NCI-H2107 treated with DMSO at 0.1 percent for 48 hours (cell line): ENCODE results near the gene FOXP2.
"Not testable (repeated sequence)": the region's sequence is repeated elsewhere in the genome, so short reads cannot be mapped to it uniquely, and the experiment has no call there.

Source experiments
- DNase-seq: peaks from one replicate; lab custom pipeline; 2025; ENCODE audit not compliant: unreplicated experiment; lab: John Stamatoyannopoulos, UW

FOXP2 gene

DNA sequence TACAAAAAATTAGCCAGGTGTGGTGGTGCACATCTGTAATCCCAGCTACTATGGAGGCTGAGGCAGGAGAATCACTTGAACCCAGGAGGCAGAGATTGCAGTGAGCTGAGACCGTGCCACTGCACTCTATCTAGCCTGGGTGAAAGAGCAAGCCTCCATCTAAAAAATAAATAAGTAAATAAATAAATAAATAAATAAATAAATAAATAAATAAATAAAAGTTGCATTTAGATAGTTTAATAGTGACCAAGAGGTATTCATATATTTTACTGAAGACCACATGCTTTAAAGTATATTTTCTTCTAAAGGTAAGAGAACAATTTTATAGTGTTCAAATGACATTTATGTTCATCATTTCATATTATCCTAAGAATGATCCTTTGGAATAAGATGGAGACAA, 82.9 kb downstream of the FOXP2 start:
- not testable (repeated sequence) for DNase-seq

DNA sequence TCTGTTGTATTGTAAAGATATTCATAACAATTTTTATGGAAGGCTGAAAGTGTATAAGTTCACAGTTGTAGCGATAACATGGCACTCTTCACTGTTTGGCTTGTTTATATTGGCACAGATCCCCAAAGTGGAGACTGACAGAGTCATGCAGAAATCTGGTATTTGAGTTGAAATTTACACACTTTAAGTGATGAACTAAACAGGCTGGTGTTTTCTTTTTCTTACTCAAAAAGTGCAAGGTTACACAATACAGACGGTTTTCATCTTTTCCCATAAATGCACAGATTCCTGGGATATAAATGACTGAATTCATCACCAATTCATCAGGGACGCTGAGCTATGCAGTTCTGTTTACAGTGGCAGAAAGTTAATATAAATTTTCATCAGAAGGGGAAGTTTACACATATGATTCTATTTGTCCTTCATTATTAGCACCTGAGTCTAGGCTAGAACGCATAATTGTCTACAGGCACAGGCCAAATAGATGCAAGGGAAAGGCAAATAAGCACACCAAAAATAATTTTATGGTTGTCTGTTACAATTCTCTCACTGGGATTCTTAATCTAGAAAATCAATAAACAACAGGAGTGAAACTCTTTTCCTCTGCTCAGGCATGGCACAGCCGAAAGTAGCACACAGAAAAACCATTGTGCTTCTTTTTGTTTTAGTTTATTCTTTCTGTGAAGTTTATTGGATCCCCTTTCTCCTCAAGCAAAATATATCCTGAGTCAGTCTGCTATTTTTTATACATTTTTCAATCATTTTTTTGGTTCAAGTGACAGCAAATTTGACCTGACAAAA, 88.0 kb downstream of the FOXP2 start:
- no peak for DNase-seq

DNA sequence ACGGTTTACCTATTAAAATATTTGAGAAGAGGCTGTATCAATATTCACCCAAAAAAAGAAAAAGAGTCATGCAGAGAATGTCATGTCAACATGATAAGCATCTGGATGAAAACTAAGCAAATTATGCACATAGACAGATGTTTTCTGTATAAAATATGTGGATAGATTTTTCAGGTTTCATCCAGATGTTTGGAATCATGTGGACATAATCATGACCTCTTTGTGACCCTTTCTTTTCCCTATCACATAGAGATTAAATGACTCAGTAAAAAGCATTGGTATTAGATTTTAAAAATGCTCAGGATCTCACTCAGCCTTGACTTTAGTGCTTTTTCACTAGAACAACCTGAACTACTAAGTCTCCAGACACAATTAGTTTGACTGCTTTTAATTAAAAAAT, 90.0 kb downstream of the FOXP2 start:
- no peak for DNase-seq

DNA sequence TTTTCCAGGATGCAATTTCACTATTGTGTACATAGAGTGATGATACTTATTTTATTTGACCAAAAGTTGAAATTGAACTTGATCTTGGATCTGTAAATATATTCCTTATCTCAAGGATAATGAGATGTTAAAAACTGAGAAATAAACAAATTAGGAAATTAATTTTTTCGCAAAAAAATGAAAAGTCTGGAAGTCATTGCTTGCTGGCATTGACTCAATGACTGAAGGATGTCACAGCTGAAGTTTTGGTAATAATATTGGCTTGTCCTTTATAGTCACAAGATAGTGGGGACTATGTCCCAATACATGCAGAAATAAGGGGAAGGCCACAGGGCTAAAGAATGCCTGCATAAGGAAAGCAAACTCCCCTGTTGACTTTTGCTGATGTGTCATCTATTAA, 92.8 kb downstream of the FOXP2 start:
- DNase-seq, result no peak

DNA sequence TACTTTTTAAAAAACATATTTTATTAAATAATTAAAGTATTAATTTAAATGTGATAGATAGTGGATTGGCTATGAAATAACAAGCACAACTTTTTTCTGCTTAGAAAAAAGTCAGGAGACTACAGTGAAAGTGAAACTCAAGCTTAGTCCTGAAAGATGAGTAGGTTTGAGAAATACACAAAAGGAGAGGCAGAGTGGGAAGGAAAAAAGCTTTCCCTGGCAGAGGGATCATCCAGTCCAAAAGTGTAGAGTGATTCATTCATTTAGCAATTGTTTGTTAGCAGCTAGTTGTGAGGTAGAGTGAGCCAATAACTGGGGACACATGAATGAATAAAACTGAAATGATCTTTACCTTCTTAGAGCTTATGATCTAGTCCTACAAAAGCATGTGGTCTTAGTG, 93.5 kb downstream of the FOXP2 start:
- DNase-seq, result no peak

DNA sequence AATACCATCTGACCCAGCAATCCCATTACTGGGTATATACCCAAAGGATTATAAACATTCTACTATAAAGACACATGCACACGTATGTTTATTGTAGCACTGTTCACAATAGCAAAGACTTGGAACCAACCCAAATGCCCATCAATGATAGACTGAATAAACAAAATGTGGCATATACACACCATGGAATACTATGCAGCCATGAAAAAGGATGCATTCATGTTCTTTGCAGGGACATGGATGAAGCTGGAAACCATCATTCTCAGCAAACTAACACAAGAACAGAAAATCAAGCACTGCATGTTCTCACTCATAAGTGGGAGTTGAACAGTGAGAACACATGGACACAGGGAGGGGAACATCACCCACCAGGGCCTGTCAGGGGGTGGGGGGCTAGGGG, 96.2 kb downstream of the FOXP2 start:
- not testable (repeated sequence) for DNase-seq

DNA sequence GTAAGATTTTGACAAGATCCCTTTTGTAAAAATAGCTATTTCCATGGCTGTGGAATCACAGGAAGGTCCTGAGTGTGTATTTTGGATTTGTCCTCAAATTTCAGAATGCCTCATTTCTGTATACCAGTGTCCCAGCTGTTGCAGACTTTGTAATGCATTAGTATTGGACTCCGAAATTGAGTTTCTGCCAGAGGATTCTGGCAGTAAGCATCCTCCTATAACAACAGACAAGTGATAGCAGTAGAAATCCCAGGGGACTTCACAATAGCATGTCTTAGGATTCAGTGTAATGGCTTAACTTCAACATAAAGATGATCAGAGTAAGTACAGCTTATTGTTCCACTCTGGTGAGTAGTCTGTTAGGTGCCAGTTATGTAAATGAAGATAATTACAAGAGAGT, 104.6 kb downstream of the FOXP2 start:
- DNase-seq, result no peak

DNA sequence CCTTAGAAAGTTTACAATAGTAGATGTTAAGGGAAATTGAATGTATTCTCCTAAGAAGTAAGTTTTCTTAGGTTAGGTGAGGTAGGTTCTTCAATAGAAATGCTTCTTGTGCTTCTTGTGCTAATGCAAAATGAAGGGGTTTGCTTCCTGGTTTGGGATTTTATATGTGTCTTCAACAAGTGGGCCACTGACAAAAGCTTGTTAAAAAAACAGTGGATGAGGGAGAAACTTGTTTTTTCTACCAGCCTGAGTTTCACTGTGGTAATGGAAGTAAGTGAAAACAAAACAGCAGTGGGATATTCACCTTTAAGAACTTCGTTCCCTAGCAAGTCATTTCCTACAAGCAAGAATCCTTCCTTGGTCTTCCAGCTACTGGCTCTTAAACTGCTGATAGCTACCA, 107.5 kb downstream of the FOXP2 start:
- no peak for DNase-seq

DNA sequence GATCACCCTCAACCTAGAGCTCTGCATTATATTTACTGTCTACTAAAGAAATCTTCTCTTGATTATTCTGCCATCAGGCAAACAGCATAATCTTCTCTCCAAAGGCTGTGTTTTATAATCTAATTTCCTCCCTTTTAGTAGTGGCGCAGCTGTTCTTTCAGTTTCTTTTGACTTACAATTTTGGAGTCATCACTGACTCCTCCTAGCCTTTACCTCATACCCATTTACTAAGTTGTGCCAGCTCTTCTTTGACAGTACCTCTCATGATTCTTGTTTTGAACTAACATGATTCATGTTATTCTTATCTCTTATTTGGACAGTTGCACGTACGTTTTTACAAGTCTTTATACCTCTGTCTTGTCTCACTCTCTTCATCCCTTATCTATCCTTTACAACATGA, 113.0 kb downstream of the FOXP2 start:
- no peak for DNase-seq

DNA sequence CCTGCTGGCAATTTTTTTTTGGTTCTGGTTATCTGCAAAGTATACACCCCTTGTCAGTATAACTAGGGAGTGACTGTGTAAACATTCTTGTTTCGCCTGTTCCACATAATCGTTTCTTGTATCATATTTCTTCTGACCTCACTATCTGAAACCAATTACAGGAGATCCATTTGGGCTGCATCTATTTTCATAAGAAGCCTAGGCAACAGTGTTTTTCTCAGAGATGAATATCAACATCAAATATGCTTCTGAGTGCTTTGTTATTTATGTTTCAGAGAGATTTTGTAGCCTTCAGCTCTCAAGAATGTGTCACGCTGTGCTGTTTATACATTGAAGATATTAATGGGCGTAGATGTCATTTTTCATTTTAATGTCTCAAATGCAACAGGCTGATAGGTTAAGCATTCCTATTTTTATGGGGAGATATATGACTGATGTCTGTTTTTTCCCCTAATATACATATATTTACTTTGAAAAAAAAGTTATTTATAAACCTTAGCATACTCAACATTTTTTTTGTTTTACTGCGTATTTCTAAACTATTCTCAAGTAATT, 115.5 kb downstream of the FOXP2 start:
- DNase-seq, result peak; percentile 78

DNA sequence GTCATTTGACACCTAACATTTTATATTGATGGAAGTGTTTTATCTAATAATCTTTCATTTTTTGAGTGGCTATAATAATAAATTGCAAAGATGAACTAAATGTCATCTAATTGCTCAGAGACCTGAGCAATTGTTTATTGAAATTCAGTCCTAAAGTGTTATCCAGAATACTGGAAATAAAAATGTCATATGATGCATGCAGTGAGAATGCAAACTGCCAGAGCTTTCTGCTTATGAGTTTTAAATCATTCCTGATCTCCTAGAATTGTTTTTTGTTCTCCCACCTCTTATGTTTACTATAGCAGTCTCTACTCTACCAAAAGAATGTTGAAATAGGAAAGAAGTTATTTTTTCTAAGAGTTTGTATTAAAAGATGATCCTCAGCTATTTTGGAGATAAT, 116.7 kb downstream of the FOXP2 start:
- no peak for DNase-seq

DNA sequence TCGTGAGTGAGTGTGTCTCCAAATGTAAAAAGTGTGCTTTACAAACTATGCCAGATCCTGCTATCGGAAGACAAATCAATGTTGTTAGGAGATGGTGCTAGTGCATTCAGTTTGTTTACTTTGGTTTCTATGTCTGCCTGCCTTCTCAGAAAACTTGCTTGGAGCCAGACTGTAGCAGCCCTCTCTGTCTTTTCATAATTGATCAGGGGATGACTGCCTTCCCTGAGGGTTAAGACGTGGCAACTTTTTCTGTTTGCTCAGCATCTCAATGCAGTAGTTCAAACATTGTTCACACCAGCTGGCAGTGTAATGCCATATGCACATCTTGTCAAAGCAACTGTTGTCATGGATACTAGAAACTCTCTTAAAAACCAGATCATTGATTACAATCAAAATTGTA, 118.5 kb downstream of the FOXP2 start:
- DNase-seq, result no peak

DNA sequence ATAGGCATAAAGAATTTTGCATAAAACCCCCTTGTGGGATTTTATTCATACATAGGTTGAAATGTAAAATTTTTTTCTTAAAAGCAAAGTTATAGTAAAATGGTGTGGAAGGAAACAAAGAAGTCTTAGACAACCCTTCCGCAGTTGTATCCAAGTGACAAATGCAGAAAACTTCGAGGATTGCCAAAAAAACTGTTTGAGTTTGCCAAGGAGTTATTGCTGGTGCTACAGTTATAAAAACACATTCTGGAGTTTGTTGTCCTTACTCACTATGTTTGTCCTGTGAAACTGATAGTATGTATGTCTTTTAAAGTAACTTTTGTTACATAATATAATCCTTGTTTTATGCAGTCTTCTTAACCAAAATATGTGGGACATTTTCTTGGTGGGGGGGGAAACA, 120.3 kb downstream of the FOXP2 start:
- no peak for DNase-seq

DNA sequence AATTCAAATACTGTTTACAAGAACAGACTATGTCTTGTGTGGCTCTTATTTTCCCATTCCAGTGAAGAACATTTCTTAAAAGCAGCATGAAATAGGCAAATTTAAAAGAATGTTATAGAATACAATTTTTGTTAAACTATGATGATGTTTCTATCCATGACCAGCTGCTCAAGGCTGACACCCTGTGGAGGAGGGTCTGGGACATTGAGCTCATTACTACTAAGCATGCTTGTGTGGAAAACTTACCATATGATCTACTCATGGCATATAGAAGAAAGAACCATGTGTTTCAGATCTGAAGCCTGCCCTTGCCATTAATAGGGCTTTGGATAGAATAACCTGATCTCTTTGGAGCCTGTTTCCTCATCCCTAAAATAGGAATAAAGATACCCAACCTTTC, 125.0 kb downstream of the FOXP2 start:
- peak; percentile 43 for DNase-seq

DNA sequence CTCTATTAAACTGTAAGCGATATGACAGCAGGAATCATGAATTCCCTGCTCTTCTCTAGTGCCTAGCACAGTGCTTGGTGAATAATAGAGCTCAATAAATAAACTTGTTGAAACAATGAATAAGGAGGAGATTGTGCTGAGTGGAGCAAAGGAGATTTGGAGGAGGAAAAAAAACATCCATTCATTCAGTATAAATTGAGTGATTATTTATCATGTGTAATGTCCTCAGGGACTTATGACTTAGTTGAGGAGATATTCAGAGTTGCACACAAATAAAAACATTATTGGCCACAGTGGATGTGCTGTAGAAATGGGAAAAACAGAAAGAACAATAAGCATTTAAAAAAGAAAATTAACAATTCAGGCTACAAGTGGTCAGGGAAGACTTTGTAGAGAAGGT, 125.7 kb downstream of the FOXP2 start:
- DNase-seq, result no peak

DNA sequence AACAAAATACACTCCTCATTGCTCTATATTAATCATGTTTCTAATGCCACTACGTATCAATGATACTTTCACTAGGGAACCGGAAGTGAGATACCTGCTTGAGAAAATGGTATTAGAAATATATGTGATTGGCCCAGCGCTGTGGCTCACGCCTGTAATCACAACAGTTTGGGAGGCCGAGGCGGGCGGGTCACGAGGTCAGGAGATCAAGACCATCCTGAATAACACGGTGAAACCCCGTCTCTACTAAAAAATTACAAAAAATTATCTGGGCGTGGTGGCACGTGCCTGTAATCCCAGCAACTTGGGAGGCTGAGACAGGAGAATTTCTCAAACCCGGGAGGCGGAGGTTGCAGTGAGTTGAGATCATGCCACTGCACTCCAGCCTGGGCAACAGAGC, 132.7 kb downstream of the FOXP2 start:
- DNase-seq, result not testable (repeated sequence)

DNA sequence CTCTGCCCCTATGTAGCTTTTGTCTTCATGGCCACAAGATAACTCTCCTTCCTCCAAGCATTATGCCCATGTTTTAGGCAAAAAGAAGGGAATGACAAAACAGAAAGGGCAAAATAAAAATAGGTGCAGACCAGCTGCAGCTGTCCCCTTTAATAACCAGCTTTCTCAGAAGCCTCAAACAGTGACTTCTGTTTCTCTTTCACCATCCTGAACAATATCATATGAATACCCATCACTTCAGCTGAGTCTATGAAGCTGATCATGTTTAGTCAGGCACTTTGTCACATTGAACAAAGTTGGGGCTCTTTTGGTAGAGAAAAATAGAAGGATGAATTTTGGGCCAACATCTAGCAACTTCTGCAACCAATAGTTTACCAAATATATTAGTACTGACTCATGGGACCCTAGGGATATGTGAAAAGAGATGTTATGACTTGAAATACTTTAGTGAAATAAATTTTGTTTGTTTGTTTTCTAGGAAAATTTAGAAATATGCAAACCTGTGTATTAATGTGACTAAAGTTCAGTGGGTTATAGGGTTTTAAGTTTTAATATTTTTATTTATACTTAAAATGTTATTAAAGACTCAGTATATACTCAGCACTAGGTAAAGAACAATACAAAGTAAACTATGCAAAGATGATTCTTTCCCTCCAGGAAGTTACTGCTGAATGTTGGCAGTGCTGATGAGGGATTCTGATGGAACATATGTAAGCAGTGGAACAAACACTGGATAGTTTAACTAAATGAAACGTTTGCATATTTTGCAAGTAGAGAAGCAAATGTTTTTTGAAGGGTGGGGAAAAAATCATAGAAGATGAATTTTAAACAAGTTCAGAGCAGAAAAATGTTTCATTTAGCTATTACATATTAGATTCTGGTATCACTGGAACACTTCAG, 133.7 kb downstream of the FOXP2 start:
- no peak for DNase-seq

DNA sequence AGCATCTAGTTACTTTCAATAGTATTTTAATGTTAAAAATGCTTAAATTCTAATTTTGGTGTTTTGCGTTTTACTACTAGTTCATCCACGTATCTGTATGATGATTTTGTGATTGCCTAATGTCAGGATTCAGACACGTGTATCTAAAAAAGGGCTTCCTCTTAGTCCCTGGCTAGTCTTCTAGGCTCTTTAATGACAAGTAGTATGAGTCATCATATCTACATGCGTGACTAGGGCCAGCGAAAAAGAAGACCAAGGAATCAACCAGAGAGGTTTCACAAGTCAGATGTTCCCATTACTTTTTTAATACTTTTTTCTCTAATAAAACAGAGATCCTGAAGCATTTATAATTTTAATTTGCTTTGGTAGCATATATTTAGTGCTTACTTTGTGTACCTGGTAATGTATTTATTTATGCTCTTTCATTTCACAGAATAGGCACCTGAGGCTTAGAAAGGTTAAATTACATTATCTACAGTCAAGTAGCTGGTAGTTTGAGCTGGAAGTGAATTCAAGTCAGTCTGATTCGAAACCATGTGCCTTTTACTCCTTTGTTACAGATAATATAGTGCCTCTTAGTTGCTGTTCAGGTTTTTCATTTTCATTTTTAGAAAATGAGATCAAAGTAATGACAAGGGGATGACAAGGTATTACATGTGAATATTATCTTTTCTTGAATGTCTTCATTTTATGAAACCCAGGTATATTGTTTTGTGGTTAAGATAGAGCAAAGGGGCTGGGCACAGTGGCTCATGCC, 140.3 kb downstream of the FOXP2 start:
- peak; percentile 66 for DNase-seq

DNA sequence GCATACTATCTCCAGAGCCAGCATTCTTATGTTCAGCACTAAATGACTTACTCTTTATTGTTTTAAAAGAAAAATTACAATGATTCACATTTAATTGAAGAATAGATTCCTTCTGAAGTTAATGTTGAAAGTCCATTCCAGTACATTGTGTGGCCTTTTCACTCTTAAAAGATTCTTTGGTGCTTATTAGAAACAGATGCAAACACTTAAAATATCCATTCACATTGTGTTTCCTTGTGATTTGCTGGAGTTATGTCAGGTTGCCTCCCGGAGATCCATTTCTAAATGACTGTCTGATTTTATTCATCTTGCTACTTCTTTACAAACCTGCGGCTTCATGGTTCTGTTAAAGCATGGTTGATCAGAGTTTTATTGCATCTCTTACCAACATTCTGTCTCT, 152.8 kb downstream of the FOXP2 start:
- DNase-seq, result no peak

DNA sequence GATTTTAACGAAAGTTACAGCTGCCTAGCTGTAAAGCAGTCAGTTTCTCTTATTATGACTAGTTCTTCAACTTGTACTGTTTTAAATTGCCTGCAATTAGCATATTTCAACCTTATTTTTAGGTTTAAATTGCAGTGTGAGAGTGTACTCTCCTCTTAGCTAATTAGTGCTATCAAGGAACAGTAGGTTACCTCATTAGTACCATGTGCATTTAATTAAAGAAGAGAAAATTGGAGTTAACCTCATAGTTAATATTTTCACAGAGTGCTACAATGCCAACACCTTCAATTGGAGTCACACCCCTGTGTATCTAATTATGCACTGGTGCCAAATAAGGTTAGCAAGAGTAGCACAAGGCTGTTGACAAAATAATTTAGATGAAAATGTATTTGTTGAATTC, 154.6 kb downstream of the FOXP2 start:
- no peak for DNase-seq

DNA sequence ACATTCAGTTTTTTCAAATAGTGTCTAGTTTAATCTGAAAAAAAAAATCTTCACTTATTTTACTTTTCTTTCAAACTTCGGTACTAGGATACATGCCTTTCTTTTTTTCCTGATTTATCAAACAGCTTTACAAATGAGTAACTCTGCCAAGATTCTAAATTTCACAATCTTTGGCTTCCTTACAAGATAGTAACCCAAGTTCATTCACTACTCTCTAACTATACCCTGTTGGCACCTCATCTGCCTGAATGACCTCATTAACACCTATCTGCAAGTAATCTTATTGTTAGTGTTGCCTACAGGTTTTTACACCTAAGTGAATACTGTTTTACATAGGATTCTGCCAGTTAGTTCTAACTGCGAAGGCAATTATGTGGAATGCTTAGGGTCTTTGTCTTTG, 159.8 kb downstream of the FOXP2 start:
- no peak for DNase-seq
